ENCODE results near the gene CD37. TPM values are rescaled to one million over a fixed set of nuclear protein-coding genes. Genes with fewer than 3 reads are reported as not detected.

Gene CD37
- total RNA-seq, 1 donor from 2014 or later = not detected

- TF ChIP-seq CTCF (IDR thresholded peaks at IDR 0.05) = no peak
- Mint-ChIP-seq H3K27ac (ENCODE audit: unreplicated experiment) (no peak overlapping the region), H3K4me3 (ENCODE audit: unreplicated experiment) (no peak overlapping the region)
Observed at GRCh38 chr19:49337267-49338022, 2.2 kb downstream of the CD37 start.

GRCh38 chr19:49338023-49338677 is 2.9 kb downstream of the CD37 start:
- no peak for DNase-seq (ENCODE audit: extremely low spot score, unreplicated experiment)
- Mint-ChIP-seq H3K27ac (ENCODE audit: unreplicated experiment) (no peak overlapping the region), H3K4me1 (ENCODE audit: unreplicated experiment) (peaks cover 8% of the 10 kb centered on the region), H3K27me3 (ENCODE audit: unreplicated experiment) (no peaks in the 10 kb centered on the region), H3K36me3 (ENCODE audit: unreplicated experiment) (peaks cover 28% of the 10 kb centered on the region), H3K9me3 (ENCODE audit: unreplicated experiment) (no peaks in the 10 kb centered on the region), H3K4me3 (ENCODE audit: unreplicated experiment) (no peak overlapping the region)
- no peak for TF ChIP-seq CTCF (IDR thresholded peaks at IDR 0.05)

More at GRCh38 chr19:49337267-49338022, 2.2 kb downstream of the CD37 start:
- no peaks in the 10 kb centered on the region for H3K9me3 Mint-ChIP-seq (ENCODE audit: unreplicated experiment)
- no peak for DNase-seq (ENCODE audit: extremely low spot score, unreplicated experiment)
- peaks cover 21% of the 10 kb centered on the region for H3K36me3 Mint-ChIP-seq (ENCODE audit: unreplicated experiment)
- peaks cover 8% of the 10 kb centered on the region for H3K4me1 Mint-ChIP-seq (ENCODE audit: unreplicated experiment)
- H3K27me3 Mint-ChIP-seq (ENCODE audit: unreplicated experiment) = no peaks in the 10 kb centered on the region

GRCh38 chr19:49338691-49339300 is 3.6 kb downstream of the CD37 start:
- TF ChIP-seq CTCF (IDR thresholded peaks at IDR 0.05) = no peak
- Mint-ChIP-seq H3K36me3 (ENCODE audit: unreplicated experiment) (peaks cover 32% of the 10 kb centered on the region), H3K9me3 (ENCODE audit: unreplicated experiment) (no peaks in the 10 kb centered on the region), H3K4me1 (ENCODE audit: unreplicated experiment) (peaks cover 5% of the 10 kb centered on the region), H3K4me3 (ENCODE audit: unreplicated experiment) (no peak overlapping the region), H3K27ac (ENCODE audit: unreplicated experiment) (no peak overlapping the region), H3K27me3 (ENCODE audit: unreplicated experiment) (no peaks in the 10 kb centered on the region)
- DNase-seq (ENCODE audit: extremely low spot score, unreplicated experiment) = no peak

- H3K27me3 Mint-ChIP-seq (ENCODE audit: unreplicated experiment) = no peaks in the 10 kb centered on the region
- H3K36me3 Mint-ChIP-seq (ENCODE audit: unreplicated experiment) = peaks cover 33% of the 10 kb centered on the region
- H3K4me3 Mint-ChIP-seq (ENCODE audit: unreplicated experiment) = no peak overlapping the region
- TF ChIP-seq CTCF (IDR thresholded peaks at IDR 0.05) = no peak
- no peaks in the 10 kb centered on the region for H3K9me3 Mint-ChIP-seq (ENCODE audit: unreplicated experiment)
- H3K27ac Mint-ChIP-seq (ENCODE audit: unreplicated experiment) = no peak overlapping the region
- DNase-seq (ENCODE audit: extremely low spot score, unreplicated experiment) = no peak
- H3K4me1 Mint-ChIP-seq (ENCODE audit: unreplicated experiment) = peaks cover 3% of the 10 kb centered on the region
Observed at GRCh38 chr19:49339301-49340068, 4.3 kb downstream of the CD37 start.

Data from osteocyte (in vitro differentiated cells).